MCF 10A (cell line): Measurements from ENCODE around the gene UBB. TPM values are rescaled to one million over a fixed set of nuclear protein-coding genes. Genes with fewer than 3 reads are reported as not detected.
A peak's percentile ranks its signal among the peaks of the same experiment; 100 is the strongest.

Experiments used
- Bru-seq: library from RNA; stranded (reverse); fragments of 400-500 nt; gene quantifications from one replicate; lab custom pipeline; 2021; lab: Mats Ljungman, UMichigan
- BruChase-seq, 2 experiments: library from RNA; stranded (reverse); fragments of 400-500 nt; gene quantifications; one replicate each; lab custom pipeline; 2021; lab: Mats Ljungman, UMichigan
- BruUV-seq: library from RNA; stranded (reverse); fragments of 400-500 nt; replicated peaks from 2 replicates; lab custom pipeline; 2021; lab: Mats Ljungman, UMichigan
- CTCF ChIA-PET: fragments of 300-600 bp; sonication (Branson Sonifier 250); formaldehyde crosslinking; extraction: SDS; loops from one replicate; lab custom pipeline; 2021; ENCODE audit warnings: antibody characterized with exemption, inconsistent platforms; lab: Yijun Ruan, JAX
- POLR2A ChIA-PET: fragments of 300-600, 350-650 bp; sonication (Branson Sonifier 250); formaldehyde crosslinking; extraction: SDS; loops from one replicate; lab custom pipeline; 2020; ENCODE audit warnings: antibody characterized with exemption, inconsistent platforms; lab: Yijun Ruan, JAX
- DNase-seq: peaks from one replicate; pipeline ENCODE4 v3.0.0-alpha.2; 2018; ENCODE audit not compliant: unreplicated experiment
- H3K27ac Mint-ChIP-seq: one replicate; pipeline ENCODE4 v1.8.0; 2022; ENCODE audit warnings: mild to moderate bottlenecking, low read depth, mixed read lengths; ENCODE audit not compliant: unreplicated experiment
- H3K27me3 Mint-ChIP-seq: one replicate; pipeline ENCODE4 v1.8.0; 2022; ENCODE audit warnings: mixed read lengths; ENCODE audit not compliant: insufficient read depth, unreplicated experiment
- H3K36me3 Mint-ChIP-seq: one replicate; pipeline ENCODE4 v1.8.0; 2022; ENCODE audit warnings: mild to moderate bottlenecking, moderate library complexity, mixed read lengths; ENCODE audit not compliant: insufficient read depth, unreplicated experiment
- H3K4me1 Mint-ChIP-seq: one replicate; pipeline ENCODE4 v1.8.0; 2022; ENCODE audit warnings: mixed read lengths; ENCODE audit not compliant: insufficient read depth, unreplicated experiment
- H3K4me3 Mint-ChIP-seq: one replicate; pipeline ENCODE4 v1.8.0; 2022; ENCODE audit warnings: mild to moderate bottlenecking, moderate library complexity, mixed read lengths; ENCODE audit not compliant: unreplicated experiment
- H3K9me3 Mint-ChIP-seq: one replicate; pipeline ENCODE4 v1.8.0; 2022; ENCODE audit warnings: mixed read lengths; ENCODE audit not compliant: unreplicated experiment
- intact Hi-C: fragments of 100-400 bp; cut with micrococcal nuclease; formaldehyde crosslinking; loops from 2 replicates; pipeline ENCODE4 v1.14.1; 2022
- long read RNA-seq: library from polyadenylated mRNA; stranded (forward); transcript quantifications from one replicate; pipeline ENCODE4 v2.0.0, GENCODE V29; 2022
- total RNA-seq: library from RNA; stranded (reverse); gene quantifications from 2 replicates; pipeline ENCODE4 v1.2.3, GENCODE V29; 2022
- TF ChIP-seq, protein P1 (sequence below): fragments of 200-600 bp; IDR thresholded peaks from one replicate; pipeline ENCODE4 v1.8.0; 2022; ENCODE audit warnings: antibody characterized with exemption, mild to moderate bottlenecking; ENCODE audit not compliant: unreplicated experiment

UBB gene
- 626 and 729 TPM in 2 replicates for total RNA-seq
- Bru-seq, nascent RNA: percentile 96 among the genes with signal in this experiment
- percentile 99 among the genes with signal in this experiment for BruChase-seq, experiment 1, labeled RNA remaining after a 6-hour chase
- percentile 98 among the genes with signal in this experiment for BruChase-seq, experiment 2, labeled RNA remaining after a 2-hour chase
- long read RNA-seq, transcript UBB-201 (2 exons, 1,225 nt): major isoform, 451 of 457 reads
- long read RNA-seq, partial matches to known transcripts: 0 of 457 reads
- long read RNA-seq, other reads (novel, unspliced or antisense): 6 of 457 reads

DNA sequence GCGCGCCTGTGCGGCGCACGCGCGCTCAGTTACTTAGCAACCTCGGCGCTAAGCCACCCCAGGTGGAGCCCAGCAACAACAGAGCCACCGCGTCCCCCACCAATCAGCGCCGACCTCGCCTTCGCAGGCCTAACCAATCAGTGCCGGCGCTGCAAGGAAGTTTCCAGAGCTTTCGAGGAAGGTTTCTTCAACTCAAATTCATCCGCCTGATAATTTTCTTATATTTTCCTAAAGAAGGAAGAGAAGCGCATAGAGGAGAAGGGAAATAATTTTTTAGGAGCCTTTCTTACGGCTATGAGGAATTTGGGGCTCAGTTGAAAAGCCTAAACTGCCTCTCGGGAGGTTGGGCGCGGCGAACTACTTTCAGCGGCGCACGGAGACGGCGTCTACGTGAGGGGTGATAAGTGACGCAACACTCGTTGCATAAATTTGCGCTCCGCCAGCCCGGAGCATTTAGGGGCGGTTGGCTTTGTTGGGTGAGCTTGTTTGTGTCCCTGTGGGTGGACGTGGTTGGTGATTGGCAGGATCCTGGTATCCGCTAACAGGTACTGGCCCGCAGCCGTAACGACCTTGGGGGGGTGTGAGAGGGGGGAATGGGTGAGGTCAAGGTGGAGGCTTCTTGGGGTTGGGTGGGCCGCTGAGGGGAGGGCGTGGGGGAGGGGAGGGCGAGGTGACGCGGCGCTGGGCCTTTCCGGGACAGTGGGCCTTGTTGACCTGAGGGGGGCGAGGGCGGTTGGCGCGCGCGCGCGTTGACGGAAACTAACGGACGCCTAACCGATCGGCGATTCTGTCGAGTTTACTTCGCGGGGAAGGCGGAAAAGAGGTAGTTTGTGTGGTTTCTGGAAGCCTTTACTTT is at the start of gene UBB:
Gene UBB (plus strand): TSS at position 452 of the 856 bp plus-strand sequence. CDS start 817 bp downstream, outside the sequence.
- Mint-ChIP-seq H3K36me3 (peaks cover 43% of the 10 kb centered on the region), H3K9me3 (no peaks in the 10 kb centered on the region), H3K4me3 (peak within 1 kb of the TSS; percentile 89), H3K27me3 (no peaks in the 10 kb centered on the region), H3K27ac (peak within 1 kb of the TSS; percentile 100), H3K4me1 (peaks cover 32% of the 10 kb centered on the region)
- POLR2A ChIA-PET: interaction anchor here (0.7 to 7.7 kb wide), 26 partner anchors 9 to 662 kb away, joined by 3 to 238 read pairs (median 4); partner anchors contain the start of genes CENPV, NCOR1, PIGL and ZNF624
- BruUV-seq: no TSS peak
- peak; percentile 96 for DNase-seq
- CTCF ChIA-PET: interaction anchor here (0.6 to 3.8 kb wide), 2 partner anchors 17 to 22 kb away, joined by 3 to 18 read pairs; no protein-coding TSS in a partner anchor
- TF ChIP-seq, protein P1, sequence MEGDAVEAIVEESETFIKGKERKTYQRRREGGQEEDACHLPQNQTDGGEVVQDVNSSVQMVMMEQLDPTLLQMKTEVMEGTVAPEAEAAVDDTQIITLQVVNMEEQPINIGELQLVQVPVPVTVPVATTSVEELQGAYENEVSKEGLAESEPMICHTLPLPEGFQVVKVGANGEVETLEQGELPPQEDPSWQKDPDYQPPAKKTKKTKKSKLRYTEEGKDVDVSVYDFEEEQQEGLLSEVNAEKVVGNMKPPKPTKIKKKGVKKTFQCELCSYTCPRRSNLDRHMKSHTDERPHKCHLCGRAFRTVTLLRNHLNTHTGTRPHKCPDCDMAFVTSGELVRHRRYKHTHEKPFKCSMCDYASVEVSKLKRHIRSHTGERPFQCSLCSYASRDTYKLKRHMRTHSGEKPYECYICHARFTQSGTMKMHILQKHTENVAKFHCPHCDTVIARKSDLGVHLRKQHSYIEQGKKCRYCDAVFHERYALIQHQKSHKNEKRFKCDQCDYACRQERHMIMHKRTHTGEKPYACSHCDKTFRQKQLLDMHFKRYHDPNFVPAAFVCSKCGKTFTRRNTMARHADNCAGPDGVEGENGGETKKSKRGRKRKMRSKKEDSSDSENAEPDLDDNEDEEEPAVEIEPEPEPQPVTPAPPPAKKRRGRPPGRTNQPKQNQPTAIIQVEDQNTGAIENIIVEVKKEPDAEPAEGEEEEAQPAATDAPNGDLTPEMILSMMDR: no peak
- intact Hi-C loops: loop anchor here (2.0 to 10.0 kb wide), 2 partner anchors 58 to 204 kb away; no protein-coding TSS in a partner anchor

DNA sequence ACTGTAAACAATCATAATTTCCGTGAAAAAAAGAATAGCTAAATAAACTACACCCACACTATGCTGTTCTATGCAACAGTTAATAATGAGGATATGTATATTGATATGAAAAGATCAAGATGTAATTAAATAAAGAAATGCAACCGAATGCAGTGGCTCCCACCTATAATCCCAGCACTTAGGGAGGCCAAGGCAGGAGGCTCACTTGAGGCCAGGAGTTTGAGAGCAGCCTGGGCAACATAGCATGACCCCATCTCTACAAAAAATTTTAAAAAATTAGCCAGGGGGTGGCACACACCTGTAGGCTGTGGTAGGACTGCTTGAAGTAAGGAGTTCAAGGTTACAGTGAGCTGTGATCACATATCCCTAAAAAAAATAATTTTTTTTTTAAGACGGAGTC is 42.5 kb upstream of the UBB start:
- Mint-ChIP-seq H3K9me3 (no peaks in the 10 kb centered on the region), H3K4me1 (no peaks in the 10 kb centered on the region), H3K36me3 (no peaks in the 10 kb centered on the region), H3K27me3 (no peaks in the 10 kb centered on the region), H3K27ac (no peak overlapping the region), H3K4me3 (no peak overlapping the region)
- intact Hi-C loops: no loop called here
- TF ChIP-seq, protein P1: no peak
- CTCF ChIA-PET: interaction anchor here (0.8 to 1.7 kb wide), 2 partner anchors 25 to 46 kb away, joined by 3 to 6 read pairs; no protein-coding TSS in a partner anchor
- POLR2A ChIA-PET: no interaction called here
- no TSS peak for BruUV-seq
- no peak for DNase-seq

DNA sequence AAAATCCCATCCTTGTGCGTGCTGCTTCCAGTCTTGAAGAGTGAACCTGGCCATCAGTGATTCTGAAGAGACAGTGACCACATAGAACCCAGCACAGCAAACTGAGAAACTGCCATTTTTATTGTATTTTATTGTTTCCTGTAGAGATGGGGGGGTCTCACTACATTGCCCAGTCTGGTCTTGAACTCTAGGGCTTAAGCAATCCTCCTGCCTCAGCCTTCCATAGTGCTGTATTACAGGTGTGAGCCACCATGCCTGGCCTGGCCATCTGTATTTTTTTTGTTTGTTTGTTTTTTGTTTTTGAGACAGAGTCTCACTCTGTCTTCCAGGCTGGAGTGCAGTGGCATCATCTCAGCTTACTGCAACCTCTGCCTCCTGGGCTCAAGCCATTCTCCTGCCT is 41.5 kb upstream of the UBB start:
- H3K36me3 Mint-ChIP-seq: no peaks in the 10 kb centered on the region
- H3K4me1 Mint-ChIP-seq: no peaks in the 10 kb centered on the region
- TF ChIP-seq, protein P1: no peak
- no peak overlapping the region for H3K4me3 Mint-ChIP-seq
- CTCF ChIA-PET: interaction anchor here (0.7 kb wide), 1 partner anchor 114 kb away, joined by 3 read pairs; no protein-coding TSS in a partner anchor
- intact Hi-C loops: no loop called here
- H3K27me3 Mint-ChIP-seq: no peaks in the 10 kb centered on the region
- no peaks in the 10 kb centered on the region for H3K9me3 Mint-ChIP-seq
- no peak for DNase-seq
- POLR2A ChIA-PET: no interaction called here
- BruUV-seq: no TSS peak
- no peak overlapping the region for H3K27ac Mint-ChIP-seq
